Measurements from ENCODE around the gene SYT15.
"Not testable (repeated sequence)": the region's sequence is repeated elsewhere in the genome, so short reads cannot be mapped to it uniquely, and the experiment has no call there.

DNA sequence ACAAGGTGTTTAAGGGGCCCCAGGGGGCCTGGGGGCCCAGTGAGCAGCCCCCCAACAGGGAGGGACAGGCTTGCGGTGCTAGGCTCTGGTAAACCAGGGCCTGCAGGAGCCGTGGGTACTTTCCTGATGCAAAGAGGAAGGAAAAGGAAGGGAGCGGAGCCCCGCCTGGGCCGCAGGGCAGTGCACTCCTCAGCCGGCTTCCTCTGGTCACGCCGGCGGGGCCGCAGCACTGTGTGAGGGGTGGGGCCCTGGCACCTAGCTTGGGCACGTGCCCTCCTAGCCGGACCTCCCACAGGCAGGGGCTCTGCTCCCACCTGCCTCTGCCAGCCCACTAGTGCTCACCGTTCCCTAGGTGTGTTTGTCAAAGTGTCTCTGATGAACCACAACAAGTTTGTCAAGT is 6.3 kb downstream of the SYT15 start:
- TF ChIP-seq, protein P1, sequence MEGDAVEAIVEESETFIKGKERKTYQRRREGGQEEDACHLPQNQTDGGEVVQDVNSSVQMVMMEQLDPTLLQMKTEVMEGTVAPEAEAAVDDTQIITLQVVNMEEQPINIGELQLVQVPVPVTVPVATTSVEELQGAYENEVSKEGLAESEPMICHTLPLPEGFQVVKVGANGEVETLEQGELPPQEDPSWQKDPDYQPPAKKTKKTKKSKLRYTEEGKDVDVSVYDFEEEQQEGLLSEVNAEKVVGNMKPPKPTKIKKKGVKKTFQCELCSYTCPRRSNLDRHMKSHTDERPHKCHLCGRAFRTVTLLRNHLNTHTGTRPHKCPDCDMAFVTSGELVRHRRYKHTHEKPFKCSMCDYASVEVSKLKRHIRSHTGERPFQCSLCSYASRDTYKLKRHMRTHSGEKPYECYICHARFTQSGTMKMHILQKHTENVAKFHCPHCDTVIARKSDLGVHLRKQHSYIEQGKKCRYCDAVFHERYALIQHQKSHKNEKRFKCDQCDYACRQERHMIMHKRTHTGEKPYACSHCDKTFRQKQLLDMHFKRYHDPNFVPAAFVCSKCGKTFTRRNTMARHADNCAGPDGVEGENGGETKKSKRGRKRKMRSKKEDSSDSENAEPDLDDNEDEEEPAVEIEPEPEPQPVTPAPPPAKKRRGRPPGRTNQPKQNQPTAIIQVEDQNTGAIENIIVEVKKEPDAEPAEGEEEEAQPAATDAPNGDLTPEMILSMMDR (IDR thresholded peaks at IDR 0.05), result not testable (repeated sequence)
- not testable (repeated sequence) for TF ChIP-seq POLR2A (IDR thresholded peaks at IDR 0.05)
